MM.1S (cell line): ENCODE results near the gene TMPRSS3.

ENCODE experiments used
- CTCF ChIP-seq: fragments of 300-600 bp; sonication (generic); IDR thresholded peaks from 2 replicates; pipeline ENCODE4 v1.5.1; 2016; ENCODE audit warnings: antibody characterized with exemption, low read length, mixed read lengths
- EZH2 ChIP-seq: fragments of 300-600 bp; sonication (generic); optimal IDR thresholded peaks from 2 replicates; pipeline ENCODE3; 2017; ENCODE audit warnings: low read depth, mild to moderate bottlenecking, antibody characterized with exemption, low read length, mixed read lengths

- TF ChIP-seq CTCF (no peak), EZH2 (no peak)
Measured at GRCh38 chr21:42350318-42350910, 45.4 kb downstream of the TMPRSS3 start.
